Measurements from ENCODE around the gene EPS8.

- TF ChIP-seq CTCF (IDR thresholded peaks at IDR 0.05) = no peak
- TF ChIP-seq POLR2A (IDR thresholded peaks at IDR 0.05; ENCODE audit: low read depth) = no peak
- no peak for TF ChIP-seq POLR2AphosphoS5 (IDR thresholded peaks at IDR 0.05)
Observed at GRCh38 chr12:15677726-15678201, 111.4 kb downstream of the EPS8 start.
